SK-N-MC (cell line): ENCODE measurements around the gene SCYGR2.

ENCODE experiments used
- EZH2 ChIP-seq: fragments of 200-600 bp; sonication (generic); IDR thresholded peaks from one replicate; pipeline ENCODE4 v1.6.1; 2017; ENCODE audit warnings: antibody characterized with exemption
- FOXP2 ChIP-seq: optimal IDR thresholded peaks from 2 replicates; pipeline ENCODE3; 2011; ENCODE audit warnings: mild to moderate bottlenecking, moderate library complexity; ENCODE audit not compliant: insufficient read depth; ENCODE audit errors: extremely low read length, control extremely low read depth
- POLR2AphosphoS5 ChIP-seq: IDR thresholded peaks from 2 replicates; pipeline ENCODE4 v1.6.1; 2012; ENCODE audit warnings: mild to moderate bottlenecking, low read depth, low read length, borderline replicate concordance

GRCh38 chr2:227643990-227644551, 45.4 kb downstream of the SCYGR2 start:
- no peak for TF ChIP-seq EZH2
- no peak for TF ChIP-seq POLR2AphosphoS5
- no peak for TF ChIP-seq FOXP2
